WTC11 (cell line): ENCODE measurements around the gene LIPT1.

Experiments
- IRF1 ChIP-seq: sonication (generic); formaldehyde crosslinking; IDR thresholded peaks from 2 replicates; pipeline ENCODE4 v1.8.0; 2023; ENCODE audit warnings: missing genetic modification reagents
- JUN ChIP-seq: sonication (generic); formaldehyde crosslinking; IDR thresholded peaks from 2 replicates; pipeline ENCODE4 v1.8.0; 2023; ENCODE audit warnings: mild to moderate bottlenecking, missing genetic modification reagents
- MLX ChIP-seq: sonication (generic); formaldehyde crosslinking; IDR thresholded peaks from 2 replicates; pipeline ENCODE4 v1.8.1; 2023; ENCODE audit warnings: mild to moderate bottlenecking, missing genetic modification reagents, moderate library complexity
- SP1 ChIP-seq: sonication (generic); formaldehyde crosslinking; conservative IDR thresholded peaks from 2 replicates; pipeline ENCODE4 v1.8.1; 2022; ENCODE audit warnings: missing genetic modification reagents
- TF ChIP-seq, protein P1 (sequence below): fragments of 200-600 bp; IDR thresholded peaks from 2 replicates; pipeline ENCODE4 v1.8.0; 2022; ENCODE audit warnings: antibody characterized with exemption
- TF ChIP-seq, protein P2 (sequence below): sonication (generic); formaldehyde crosslinking; IDR thresholded peaks from 2 replicates; pipeline ENCODE4 v1.8.0; 2022; ENCODE audit warnings: mild to moderate bottlenecking, missing genetic modification reagents
- TF ChIP-seq, protein P3 (sequence below): sonication (generic); formaldehyde crosslinking; IDR thresholded peaks from 2 replicates; pipeline ENCODE4 v1.8.1; 2022; ENCODE audit warnings: mild to moderate bottlenecking, moderate library complexity, missing genetic modification reagents

DNA sequence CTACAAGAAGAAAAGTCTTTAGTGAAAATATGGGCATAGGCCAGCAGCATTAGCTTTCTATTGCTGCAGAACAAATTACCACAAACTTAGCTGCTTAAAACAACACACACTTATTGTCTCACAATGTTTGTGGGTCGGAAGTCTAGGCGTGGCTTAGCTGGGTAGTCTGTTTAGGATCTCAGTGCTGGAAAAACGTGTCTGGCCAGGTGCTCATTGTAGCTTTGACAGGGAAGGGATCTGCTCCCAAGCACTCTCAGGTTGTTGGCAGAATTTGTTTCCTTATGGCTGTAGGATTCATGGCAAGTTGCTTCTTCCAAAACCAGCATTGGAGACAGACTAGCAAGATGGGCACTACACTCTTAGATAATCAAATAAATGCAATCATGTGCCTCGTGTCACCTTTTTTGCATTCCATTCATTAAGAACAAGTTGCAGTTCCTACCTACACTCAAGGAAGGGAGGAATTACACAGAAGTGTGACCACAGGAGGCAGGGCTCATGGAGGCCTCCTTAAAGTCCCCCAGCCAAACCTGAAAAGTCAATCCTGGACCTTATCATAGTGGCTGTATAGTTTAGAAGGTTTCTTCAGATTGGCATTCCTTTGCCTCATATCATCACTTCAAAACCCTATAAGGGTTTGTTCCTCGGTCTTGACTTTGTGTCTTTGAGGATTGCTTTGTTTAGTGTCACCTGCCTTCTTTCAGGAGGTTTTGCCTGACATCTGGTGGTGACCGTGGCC is 43.5 kb downstream of the LIPT1 start:
- TF ChIP-seq, protein P1, sequence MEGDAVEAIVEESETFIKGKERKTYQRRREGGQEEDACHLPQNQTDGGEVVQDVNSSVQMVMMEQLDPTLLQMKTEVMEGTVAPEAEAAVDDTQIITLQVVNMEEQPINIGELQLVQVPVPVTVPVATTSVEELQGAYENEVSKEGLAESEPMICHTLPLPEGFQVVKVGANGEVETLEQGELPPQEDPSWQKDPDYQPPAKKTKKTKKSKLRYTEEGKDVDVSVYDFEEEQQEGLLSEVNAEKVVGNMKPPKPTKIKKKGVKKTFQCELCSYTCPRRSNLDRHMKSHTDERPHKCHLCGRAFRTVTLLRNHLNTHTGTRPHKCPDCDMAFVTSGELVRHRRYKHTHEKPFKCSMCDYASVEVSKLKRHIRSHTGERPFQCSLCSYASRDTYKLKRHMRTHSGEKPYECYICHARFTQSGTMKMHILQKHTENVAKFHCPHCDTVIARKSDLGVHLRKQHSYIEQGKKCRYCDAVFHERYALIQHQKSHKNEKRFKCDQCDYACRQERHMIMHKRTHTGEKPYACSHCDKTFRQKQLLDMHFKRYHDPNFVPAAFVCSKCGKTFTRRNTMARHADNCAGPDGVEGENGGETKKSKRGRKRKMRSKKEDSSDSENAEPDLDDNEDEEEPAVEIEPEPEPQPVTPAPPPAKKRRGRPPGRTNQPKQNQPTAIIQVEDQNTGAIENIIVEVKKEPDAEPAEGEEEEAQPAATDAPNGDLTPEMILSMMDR: no peak
- TF ChIP-seq SP1 (CRISPR knock-in tag) (no peak), JUN (CRISPR knock-in tag) (no peak), IRF1 (no peak), MLX (CRISPR knock-in tag) (no peak)
- TF ChIP-seq, protein P2, sequence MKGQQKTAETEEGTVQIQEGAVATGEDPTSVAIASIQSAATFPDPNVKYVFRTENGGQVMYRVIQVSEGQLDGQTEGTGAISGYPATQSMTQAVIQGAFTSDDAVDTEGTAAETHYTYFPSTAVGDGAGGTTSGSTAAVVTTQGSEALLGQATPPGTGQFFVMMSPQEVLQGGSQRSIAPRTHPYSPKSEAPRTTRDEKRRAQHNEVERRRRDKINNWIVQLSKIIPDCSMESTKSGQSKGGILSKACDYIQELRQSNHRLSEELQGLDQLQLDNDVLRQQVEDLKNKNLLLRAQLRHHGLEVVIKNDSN (CRISPR knock-in tag): no peak
- TF ChIP-seq, protein P3, sequence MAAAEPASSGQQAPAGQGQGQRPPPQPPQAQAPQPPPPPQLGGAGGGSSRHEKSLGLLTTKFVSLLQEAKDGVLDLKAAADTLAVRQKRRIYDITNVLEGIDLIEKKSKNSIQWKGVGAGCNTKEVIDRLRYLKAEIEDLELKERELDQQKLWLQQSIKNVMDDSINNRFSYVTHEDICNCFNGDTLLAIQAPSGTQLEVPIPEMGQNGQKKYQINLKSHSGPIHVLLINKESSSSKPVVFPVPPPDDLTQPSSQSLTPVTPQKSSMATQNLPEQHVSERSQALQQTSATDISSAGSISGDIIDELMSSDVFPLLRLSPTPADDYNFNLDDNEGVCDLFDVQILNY (CRISPR knock-in tag): no peak
